G401.6 (cell line): ENCODE results near the gene ANKDD1B.
"Not testable (repeated sequence)": the region's sequence is repeated elsewhere in the genome, so short reads cannot be mapped to it uniquely, and the experiment has no call there.

ENCODE experiments used
- FAIRE-seq: peaks from 2 replicates; lab custom pipeline; 2012; peaks lifted over from hg19 to GRCh38; lab: Jason Lieb, UNC

The ANKDD1B gene

DNA sequence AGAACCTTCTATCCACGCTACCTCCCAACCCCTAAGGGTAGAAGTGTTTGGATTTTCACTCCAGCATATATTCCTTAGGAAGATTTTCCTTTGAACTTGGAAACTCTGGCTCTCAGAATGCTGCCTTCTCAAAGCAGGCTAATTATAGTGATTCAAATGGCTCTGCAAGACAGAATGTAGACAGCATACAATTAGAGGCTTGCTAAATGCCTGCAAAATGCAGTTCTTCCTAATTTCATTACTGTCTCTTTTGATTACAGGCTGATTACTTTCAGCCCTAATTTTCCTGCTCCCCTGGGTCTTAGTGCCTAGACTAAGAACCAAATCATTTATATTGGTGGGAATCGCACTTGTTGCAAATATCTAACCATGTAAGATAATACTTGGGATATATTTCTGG, 50.8 kb downstream of the ANKDD1B start:
- FAIRE-seq: no peak

DNA sequence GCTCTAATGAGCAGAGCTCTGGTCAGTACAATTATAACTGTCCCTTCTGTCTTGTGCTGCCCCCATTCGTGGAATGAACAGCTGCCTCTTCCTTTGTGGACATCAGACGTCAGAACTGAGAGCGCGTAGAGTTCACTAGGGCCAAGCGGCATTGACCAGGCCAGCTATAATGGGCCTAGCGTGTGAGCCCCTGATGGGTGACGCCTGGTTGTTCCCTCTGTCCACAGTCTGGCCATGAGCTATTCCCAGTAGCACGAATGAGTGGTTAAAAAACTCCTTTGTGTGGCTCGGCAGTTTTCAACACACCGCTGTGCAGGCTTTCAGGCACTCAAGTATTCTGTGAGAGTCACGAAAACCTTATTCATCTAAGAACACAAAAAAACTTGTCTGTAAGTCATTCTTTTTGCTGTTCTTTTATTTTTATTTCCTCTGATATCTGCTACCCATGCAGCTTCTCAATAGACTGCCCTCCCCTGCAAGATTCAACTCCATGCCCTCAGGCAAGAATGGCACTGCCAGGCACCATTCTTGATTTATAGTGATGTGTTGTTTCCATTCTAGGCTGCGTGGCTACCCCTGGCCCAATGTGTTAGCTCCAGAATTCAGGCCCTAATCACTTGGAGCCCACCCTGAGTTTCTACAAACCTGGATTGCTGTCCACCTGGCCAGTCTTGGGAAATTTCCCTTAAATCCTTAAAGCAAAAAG, 52.5 kb downstream of the ANKDD1B start:
- no peak for FAIRE-seq

DNA sequence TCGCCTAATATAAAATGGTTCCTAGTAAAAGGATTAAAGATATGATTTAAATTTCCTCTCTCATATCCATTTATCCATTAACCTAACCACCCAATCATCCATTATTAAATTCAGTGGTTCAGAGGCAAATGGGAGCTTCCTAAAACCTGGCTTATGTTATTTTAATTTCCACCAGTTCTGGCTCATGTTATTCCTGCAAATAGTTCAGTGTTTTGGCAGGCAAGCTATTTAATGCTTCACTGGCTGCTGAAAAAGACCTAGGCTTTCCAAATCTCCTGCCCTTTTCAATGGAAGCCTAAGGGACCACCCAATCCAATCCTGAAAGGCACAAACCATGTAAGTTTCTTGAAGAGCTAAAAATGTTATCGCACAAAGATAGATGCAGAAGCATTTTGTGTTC, 53.7 kb downstream of the ANKDD1B start:
- FAIRE-seq: no peak

DNA sequence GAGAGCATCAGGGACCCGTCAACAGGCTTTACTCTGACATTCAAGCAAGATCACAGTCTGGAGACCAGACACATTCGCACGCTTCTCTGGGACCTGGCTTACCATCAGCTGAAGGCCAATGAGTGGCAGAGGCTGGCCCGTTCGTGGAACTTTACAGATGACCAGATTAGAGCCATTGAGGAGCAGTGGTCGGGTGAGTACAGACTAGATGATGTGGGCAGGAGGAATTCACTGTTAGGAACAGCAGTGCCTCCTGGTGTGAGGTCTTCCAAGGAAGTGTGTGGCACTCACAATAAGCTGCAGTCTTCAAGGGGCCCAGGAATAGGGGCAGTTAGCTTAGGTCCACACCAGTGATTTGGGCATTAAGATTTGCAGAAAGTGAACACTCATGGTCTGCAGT, 55.5 kb downstream of the ANKDD1B start:
- FAIRE-seq: no peak

DNA sequence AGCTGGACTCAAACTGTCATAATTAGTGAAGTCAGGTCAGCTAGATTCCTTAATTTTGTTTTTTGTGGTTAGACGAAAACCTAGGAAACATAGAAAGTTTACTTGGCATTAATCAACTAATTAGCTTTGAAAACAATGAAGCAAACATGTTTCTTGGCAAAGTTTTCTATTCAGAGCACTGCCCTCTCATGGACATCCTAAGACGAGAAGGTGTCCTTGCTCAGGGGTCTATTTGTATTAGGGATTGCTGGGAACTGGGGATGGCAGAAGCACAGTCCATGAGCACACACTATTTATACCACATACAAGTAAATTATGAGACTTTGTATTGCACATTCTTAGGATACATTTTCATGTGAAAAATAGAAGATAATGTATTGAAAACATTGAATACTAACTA, 56.3 kb downstream of the ANKDD1B start:
- peak; percentile 60 for FAIRE-seq

DNA sequence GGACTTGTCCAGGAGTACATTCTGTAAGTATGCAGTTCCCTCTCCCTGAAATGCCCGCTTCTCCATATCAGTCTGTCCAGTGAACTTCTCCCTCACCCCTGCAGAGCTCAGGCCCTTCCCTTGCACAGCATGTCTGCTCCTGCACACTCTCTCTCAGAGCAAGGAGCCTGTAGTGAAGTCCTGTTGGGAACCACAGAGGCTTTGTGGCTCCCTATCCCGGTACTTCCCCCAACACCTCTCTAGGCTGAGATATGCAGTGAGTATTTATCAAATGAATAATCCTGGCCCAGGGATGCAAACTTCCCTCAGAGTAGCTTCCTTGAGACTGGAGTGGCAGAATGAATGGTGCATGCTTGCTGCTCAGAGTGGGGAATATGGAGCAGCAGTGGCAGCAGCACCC, 57.2 kb downstream of the ANKDD1B start:
- FAIRE-seq: no peak

DNA sequence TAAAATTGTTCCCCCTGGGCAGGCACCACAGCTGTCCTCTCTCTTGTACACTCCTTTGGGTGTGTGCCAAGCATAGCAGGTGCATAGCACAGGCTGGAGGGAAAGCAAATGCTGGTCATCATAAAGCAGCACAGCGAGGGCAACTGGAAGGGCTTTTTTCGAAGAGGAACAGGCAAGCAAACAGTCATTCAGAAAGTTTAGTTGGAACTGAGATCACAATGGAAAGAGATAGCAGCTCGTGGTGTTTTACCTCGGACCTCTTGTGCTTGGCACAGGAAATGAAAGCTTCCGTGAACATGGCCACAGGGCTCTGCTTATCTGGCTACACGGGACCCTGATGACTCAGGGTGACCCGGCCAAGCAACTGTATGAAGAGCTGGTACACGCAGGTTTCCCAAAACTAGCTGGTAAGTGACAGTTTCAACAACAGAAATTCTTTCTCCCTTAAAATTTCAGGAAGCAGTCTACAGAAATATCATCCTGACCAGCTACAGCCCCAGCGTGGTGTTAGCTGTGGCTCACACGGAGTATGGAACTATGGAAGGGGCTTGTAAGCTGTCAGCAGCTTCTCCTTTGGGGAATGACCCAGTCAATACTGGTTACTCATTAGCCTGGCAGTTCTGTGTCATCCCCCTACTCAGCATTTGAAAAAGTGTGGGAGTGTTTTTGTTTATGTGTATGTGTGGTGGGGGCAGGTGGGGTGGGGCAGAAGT, 57.9 kb downstream of the ANKDD1B start:
- FAIRE-seq: no peak

DNA sequence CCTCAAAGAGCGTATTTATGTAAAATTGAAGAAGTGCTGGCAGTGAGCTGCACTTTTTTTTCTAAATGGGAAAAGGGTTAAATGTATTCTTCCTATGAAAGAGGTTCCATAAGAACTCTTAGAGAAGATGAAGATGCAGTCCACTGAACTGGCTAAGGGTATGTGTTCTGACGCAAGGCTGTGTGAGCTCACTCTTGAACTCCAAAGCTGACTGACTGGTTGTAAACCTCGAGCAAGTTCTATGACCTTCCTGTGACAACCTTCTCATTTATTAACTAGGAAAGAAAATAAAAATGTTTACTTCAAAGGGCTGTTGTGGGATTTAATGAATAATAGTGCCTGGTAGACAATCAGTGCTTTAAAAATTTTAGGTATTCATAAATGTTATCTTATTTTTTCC, 59.3 kb downstream of the ANKDD1B start:
- FAIRE-seq: no peak

DNA sequence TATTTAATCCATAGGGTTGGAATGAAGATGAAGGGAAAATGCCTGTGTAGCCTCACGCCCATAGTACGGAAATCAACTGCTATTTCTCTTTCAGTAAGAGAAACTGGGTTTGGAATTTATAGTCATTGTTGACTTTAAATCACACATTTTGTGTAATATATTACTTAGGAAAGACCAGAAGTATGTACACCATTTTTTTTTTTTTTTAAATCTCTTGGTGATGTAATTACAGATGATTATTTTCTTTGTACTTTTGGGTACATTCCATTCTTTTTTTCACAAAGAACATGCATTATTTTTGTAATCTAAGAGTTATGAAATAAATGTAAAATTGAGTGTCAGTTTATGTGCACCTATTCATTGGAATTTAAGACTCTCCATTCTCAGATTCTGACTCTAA, 60.3 kb downstream of the ANKDD1B start:
- no peak for FAIRE-seq

DNA sequence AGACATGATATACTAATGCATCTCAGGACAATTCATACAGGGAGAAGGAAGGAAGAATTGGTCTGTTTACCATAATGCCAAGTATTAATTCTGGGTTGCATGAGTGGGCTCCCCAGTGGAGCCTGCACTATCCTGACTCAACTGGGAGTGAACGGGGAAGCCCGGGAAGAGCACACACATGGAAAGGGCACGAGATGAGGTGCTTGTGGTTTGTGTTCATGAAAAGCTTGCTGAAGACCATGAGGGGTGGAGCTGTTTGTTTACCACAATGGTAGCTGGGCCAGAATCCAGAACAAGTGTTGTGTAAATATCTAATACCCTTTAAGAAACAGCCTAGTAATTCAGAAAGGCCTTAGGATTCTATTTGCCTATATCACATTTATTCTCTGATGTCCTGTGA, 61.4 kb downstream of the ANKDD1B start:
- FAIRE-seq: no peak

DNA sequence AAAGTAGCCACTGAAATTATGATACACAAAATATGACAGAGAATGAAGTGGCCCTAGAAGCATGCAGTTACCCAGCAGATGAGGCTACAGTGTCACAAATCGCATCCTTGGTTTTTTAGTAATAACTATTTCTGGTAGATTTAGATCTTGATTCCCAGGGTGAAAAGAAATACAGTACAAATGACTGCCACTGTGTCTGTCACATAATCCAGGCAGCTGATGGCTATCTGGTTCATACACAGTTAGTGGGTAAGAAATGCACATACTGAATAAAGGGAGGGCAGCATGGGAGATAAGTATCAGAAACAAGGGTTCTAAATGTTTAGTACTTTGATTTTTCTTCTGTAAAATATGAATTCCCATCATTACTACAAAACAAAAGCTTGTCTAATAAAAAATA, 64.5 kb downstream of the ANKDD1B start:
- FAIRE-seq: no peak

DNA sequence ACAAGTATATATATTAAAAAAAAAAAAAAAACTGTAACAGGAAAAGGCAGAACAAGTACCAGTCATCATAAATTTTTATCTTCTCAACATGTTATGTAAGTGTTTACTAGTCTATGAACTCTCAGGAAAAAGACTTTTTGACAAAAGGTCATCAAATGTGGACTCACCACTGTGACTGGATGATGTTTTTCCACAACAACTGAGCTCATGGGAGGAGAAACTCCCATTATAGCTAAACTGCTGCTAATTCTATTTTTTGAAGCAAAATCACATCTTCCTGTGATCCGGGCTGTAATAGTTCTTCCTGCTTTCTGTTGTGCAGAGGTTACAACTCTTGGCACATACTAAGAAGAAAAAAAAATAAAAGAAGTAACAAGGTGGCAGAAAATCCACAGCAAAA, 66.4 kb downstream of the ANKDD1B start:
- FAIRE-seq: no peak

DNA sequence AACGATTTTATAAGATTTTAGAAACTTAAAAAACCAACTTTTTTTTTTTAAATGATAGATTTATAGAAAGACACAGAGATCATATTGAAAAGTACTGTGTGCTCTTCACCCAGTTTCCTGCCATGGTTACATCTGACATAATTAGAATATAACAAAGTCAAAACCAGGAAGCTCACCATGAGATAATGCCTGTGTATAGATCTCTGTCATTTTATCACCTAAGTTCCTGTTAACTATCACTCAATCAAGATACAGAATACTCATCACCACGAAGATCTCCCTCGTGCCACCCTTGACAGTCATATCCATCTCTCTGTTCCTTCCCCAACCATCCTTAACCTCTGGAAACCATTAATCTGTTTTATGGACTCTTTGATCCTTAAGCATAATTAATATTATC, 66.9 kb downstream of the ANKDD1B start:
- no peak for FAIRE-seq

DNA sequence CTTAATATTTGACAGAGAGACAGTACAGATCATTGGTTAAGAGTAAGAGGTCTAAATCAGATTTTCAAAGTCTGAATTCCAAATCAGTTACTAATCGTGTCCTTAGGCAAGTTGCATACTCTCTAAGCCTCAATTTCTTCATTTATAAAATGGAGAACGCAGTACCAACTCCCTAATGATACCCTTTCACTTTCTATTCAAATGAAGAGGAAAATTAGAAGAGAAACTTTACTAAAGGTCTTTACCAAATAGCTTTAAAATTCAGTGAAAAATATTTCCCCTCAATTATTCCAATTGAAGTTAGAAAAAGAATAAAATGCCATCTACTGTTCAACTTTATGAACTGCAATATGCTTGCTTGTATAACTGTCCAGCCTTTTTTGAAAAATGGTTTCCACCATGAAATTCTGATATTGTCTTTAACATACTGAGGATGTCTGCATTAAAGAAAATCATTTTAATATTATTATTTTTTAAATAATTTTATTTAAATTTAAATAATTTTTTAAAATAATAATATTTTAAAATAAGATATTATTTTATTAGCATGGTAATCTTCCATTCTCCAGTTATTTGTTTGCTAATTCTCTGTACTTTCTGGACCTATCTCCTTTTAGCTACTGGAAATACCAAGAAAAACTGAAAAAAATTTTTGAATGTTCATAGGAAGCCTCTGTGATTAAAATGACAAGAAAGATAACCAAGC, 70.0 kb downstream of the ANKDD1B start:
- peak; percentile 98 for FAIRE-seq

DNA sequence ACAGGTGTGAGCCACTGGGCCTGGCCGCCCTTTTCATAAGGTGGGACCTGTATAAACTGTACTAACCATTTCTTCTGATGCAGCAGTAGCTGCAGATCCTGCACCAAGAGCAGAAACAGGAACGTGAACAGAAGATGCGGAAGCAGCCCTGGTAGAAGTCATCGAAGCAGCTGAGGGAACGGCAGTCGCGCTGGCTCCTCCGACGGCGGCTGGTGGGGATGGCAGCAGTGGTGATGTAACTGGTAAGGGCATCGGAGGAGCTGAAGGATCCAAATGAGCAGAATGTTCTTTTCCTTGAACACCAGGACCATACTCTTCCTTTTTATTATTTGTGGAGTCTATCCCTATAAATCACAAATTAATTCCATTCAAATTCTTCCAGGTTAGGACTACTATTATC, 73.9 kb downstream of the ANKDD1B start:
- FAIRE-seq: no peak

DNA sequence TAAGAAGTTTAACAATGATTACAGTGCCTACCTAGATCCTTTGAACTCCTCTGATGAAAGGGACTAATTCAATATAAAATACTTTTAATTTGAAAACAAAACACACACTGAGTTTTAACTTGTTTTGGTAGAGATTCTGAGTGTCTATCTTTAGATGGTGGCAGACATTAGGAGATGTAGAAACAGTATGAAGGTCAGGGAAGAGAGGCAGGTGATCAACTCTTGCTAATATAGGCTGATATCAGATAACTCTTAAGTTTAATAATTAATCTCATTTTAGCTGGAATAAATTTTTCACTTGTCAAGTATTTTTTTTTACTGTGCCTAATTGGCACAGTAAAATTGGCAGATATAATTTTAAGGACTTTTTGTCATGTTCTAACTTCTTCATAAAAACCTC, 75.2 kb downstream of the ANKDD1B start:
- no peak for FAIRE-seq

DNA sequence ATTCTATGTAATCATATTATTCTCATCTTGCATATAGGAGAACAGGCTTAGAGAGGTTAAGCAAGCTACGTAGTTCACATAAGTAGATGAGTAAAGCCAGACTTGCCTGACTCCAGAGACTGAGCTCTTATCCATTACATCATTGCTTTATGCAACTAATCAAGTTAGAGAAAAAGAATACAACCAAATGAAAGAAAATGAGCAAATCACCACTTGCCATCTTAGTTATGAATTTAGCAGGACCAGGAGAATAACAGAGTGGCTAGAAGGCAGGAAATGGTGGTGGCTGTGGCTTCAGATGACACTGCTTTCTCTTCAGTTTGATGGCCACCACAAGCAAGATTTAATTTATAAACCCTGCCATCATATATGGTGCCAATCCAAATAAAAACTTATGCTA, 79.4 kb downstream of the ANKDD1B start:
- no peak for FAIRE-seq

DNA sequence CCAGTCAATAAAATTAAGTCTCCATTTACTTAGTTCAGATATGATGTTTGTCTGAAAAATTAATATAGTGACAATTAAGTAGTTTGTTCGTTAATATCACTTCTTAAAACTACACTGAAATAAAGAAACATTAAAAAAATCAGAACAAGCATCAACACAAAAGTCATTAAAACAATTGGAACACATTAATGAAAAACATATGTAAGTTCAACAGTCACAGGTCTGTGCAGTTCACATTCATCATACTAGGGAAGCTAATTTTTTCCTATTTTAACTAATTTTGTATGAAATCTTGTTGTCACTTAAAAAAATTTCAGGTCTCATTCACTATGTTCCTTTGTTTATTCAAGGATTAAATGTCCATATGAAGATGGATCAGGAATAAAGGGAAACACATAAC, 83.5 kb downstream of the ANKDD1B start:
- FAIRE-seq: peak; percentile 48

DNA sequence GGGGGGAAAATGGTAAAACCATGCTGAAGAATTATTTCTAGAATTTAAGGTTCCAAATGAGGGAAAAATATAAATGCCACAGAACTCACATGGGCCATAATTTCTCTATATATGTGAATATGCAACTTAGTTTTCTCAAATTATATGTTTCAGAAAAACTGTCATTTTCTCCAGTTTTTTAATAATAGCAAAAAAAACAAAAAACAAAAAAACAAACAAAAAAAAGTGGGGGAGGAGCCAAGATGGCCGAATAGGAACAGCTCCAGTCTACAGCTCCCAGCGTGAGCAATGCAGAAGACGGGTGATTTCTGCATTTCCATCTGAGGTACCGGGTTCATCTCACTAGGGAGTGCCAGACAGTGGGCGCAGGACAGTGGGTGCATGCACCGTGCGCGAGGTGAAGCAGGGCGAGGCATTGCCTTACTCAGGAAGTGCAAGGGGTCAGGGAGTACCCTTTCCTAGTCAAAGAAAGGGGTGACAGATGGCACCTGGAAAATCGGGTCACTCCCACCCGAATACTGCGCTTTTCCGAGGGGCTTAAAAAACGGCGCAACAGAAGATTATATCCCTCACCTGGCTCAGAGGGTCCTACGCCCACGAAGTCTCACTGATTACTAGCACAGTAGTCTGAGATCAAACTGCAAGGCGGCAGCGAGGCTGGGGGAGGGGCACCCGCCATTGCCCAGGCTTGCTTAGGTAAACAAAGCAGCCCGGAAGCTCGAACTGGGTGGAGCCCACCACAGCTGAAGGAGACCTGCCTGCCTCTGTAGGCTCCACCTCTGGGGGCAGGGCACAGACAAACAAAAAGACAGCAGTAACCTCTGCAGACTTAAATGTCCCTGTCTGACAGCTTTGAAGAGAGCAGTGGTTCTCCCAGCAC, 84.5 kb downstream of the ANKDD1B start:
- FAIRE-seq: not testable (repeated sequence)

DNA sequence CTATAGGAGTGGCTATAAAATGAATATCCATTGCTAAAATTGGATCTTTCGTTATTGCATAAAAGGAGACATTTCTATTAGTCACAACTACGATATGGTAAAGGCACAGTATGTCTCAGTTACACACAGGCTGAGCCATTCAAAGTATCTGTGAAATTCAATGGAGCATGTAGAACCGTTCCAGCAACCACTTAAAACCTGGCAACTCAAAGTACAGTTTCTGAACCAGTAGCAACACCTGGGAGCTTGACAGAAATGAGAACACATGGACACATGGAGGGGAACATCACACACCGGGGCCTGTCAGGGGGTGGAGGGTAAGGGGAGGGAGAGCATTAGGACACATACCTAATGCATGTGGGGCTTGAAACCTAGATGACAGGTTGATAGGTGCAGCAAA, 90.6 kb downstream of the ANKDD1B start:
- FAIRE-seq: no peak

DNA sequence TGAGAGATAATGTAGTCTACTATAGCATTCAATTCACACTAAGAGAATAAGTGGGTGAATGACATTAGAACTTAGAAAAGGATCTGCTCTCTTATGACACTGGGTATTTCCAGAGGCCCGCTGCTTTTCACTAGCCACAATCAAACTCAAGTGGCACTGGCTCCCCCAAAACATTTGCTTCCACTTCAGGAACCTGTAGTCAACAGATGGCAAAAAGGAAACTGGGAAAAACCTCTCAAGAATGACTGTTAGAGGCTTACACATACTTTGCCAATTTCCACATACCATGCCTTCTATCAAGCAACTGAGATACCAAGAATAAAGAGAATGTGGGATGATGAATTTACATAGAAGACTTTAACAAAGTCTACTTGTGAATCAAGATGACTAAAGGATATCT, 94.8 kb downstream of the ANKDD1B start:
- no peak for FAIRE-seq

DNA sequence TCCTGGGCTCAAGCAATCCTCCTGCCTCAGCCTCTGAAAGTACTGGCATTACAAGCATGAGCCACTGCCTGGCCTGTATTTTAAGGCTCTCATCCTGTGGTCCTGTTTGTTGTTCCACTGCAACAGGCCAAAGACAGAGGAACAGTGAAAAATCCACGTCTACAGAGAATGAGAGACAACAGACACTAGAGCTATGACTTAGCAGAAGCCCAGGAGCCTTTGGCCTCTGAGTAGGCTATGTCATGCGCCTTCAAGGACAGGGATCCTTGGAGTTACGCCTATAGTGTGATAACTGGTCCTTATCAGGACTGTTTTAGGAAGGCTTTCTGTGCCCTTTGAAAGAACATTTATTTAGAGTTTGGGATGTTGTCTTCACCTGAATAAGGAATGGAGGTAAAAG, 95.5 kb downstream of the ANKDD1B start:
- no peak for FAIRE-seq
